ENCODE results near the gene SLC35F4. TPM values are rescaled to one million over a fixed set of nuclear protein-coding genes. Genes with fewer than 3 reads are reported as not detected.

SLC35F4 gene
- total RNA-seq, 1 donor from 2014 or later, result not detected

DNA sequence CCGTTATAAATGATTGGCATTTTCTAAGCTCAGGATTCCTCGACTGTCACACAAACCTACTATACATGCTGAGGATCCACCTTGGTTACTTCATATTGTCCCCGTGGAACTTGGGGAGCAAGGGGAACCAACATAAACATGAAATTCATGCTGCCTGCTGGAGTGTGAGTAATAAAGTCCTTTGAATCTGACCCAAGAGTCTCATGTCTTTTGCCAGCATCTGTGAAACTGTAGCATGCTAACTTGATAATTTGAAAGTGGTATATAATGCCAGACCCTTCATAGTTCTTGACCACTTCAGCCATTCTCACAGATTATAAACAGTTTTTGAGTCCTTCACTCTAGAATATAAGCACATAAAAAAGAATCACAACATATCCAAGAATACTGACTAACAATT lies 17.1 kb downstream of the SLC35F4 start:
- Mint-ChIP-seq H3K36me3 (ENCODE audit: unreplicated experiment) (no peaks in the 10 kb centered on the region), H3K27me3 (ENCODE audit: unreplicated experiment) (no peaks in the 10 kb centered on the region), H3K4me1 (ENCODE audit: unreplicated experiment) (no peaks in the 10 kb centered on the region), H3K9me3 (ENCODE audit: unreplicated experiment) (no peaks in the 10 kb centered on the region), H3K27ac (ENCODE audit: unreplicated experiment) (no peak overlapping the region), H3K4me3 (ENCODE audit: unreplicated experiment) (no peak overlapping the region)
- DNase-seq (ENCODE audit: extremely low spot score, unreplicated experiment), result no peak
- TF ChIP-seq, protein P1, sequence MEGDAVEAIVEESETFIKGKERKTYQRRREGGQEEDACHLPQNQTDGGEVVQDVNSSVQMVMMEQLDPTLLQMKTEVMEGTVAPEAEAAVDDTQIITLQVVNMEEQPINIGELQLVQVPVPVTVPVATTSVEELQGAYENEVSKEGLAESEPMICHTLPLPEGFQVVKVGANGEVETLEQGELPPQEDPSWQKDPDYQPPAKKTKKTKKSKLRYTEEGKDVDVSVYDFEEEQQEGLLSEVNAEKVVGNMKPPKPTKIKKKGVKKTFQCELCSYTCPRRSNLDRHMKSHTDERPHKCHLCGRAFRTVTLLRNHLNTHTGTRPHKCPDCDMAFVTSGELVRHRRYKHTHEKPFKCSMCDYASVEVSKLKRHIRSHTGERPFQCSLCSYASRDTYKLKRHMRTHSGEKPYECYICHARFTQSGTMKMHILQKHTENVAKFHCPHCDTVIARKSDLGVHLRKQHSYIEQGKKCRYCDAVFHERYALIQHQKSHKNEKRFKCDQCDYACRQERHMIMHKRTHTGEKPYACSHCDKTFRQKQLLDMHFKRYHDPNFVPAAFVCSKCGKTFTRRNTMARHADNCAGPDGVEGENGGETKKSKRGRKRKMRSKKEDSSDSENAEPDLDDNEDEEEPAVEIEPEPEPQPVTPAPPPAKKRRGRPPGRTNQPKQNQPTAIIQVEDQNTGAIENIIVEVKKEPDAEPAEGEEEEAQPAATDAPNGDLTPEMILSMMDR (IDR thresholded peaks at IDR 0.05), result no peak

DNA sequence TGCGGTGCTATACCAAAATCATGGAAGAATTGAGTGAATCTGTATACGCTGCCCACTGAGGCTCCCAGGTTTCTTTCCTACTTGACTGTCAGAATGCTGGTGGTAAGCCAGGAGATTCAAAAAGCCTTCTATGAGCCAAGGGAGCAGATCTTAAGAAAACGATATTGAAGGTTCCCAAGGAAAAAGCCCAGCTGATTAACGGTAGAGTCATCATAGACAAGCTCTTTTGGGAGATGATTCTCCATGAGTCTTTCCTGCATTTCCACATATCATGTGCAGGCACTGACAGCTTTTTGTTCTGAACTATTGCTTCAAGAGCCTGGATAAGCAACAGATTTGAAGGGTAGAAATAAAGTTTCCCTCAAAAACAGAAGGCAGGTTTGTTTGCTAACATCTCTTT lies 17.5 kb downstream of the SLC35F4 start:
- H3K4me1 Mint-ChIP-seq (ENCODE audit: unreplicated experiment), result no peaks in the 10 kb centered on the region
- no peak overlapping the region for H3K4me3 Mint-ChIP-seq (ENCODE audit: unreplicated experiment)
- no peak for DNase-seq (ENCODE audit: extremely low spot score, unreplicated experiment)
- H3K9me3 Mint-ChIP-seq (ENCODE audit: unreplicated experiment), result no peaks in the 10 kb centered on the region
- no peaks in the 10 kb centered on the region for H3K36me3 Mint-ChIP-seq (ENCODE audit: unreplicated experiment)
- no peaks in the 10 kb centered on the region for H3K27me3 Mint-ChIP-seq (ENCODE audit: unreplicated experiment)
- TF ChIP-seq, protein P1 (IDR thresholded peaks at IDR 0.05), result no peak
- H3K27ac Mint-ChIP-seq (ENCODE audit: unreplicated experiment), result no peak overlapping the region

DNA sequence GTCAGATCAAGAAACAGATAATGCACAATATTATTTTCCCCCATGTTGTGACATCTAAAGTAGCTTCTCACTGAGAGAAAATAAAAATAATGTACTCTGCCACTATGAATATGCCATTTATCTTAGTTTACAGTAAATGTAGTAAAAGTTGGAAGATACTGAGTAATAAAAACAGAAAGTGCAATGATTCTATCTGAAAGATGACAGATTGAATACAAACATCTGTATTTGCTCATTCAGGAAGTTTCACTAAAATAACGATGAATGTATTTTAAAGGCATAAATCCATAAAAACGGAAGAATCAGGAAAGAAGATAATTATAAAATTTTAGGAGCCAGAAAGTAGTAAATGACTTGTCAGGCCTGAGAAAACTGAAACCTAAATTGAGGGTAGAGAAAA lies 18.2 kb downstream of the SLC35F4 start:
- Mint-ChIP-seq H3K36me3 (ENCODE audit: unreplicated experiment) (no peaks in the 10 kb centered on the region), H3K9me3 (ENCODE audit: unreplicated experiment) (no peaks in the 10 kb centered on the region), H3K27ac (ENCODE audit: unreplicated experiment) (no peak overlapping the region), H3K4me3 (ENCODE audit: unreplicated experiment) (no peak overlapping the region), H3K4me1 (ENCODE audit: unreplicated experiment) (no peaks in the 10 kb centered on the region), H3K27me3 (ENCODE audit: unreplicated experiment) (no peaks in the 10 kb centered on the region)
- DNase-seq (ENCODE audit: extremely low spot score, unreplicated experiment), result no peak
- TF ChIP-seq, protein P1 (IDR thresholded peaks at IDR 0.05), result no peak

DNA sequence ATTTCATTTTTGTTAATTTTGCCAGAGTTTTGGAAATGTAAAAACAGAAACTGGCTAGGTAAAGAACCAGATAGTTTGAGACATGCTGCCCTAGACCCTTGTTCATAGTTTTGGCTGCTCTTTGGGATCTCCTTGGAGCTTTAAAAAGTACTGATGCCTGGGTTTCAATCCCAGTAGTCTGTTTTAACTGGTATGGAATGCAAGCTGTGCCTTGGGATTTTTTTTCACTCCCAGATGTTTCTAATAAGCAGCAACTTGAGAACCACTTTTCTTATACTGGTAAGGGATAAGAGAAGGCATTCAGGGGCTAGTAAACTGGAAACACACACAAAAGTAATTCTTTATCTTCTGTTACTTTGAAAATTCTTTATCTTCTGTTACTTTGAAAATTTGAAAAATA lies 18.8 kb downstream of the SLC35F4 start:
- Mint-ChIP-seq H3K4me1 (ENCODE audit: unreplicated experiment) (no peaks in the 10 kb centered on the region), H3K4me3 (ENCODE audit: unreplicated experiment) (no peak overlapping the region), H3K27me3 (ENCODE audit: unreplicated experiment) (no peaks in the 10 kb centered on the region), H3K27ac (ENCODE audit: unreplicated experiment) (no peak overlapping the region), H3K36me3 (ENCODE audit: unreplicated experiment) (no peaks in the 10 kb centered on the region), H3K9me3 (ENCODE audit: unreplicated experiment) (no peaks in the 10 kb centered on the region)
- no peak for DNase-seq (ENCODE audit: extremely low spot score, unreplicated experiment)
- TF ChIP-seq, protein P1 (IDR thresholded peaks at IDR 0.05), result no peak

DNA sequence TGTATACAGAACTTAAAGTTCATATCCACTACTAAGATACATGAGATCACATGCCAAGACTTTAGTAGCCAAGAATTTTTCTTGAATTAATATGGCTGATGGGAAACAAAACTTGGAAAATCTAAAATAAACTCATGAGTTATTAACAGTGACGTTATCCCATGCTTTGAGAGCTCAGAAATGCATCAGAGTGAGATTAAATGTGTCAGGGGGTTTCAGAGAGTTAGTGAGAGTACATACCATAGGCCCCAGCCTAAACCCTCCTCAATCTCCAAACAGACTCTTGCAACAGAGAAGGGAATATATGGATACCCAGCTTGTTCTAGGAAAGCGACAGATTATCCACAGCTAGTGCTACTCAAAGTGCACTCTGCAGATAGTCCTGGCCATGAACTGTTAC lies 19.3 kb downstream of the SLC35F4 start:
- Mint-ChIP-seq H3K4me1 (ENCODE audit: unreplicated experiment) (no peaks in the 10 kb centered on the region), H3K27ac (ENCODE audit: unreplicated experiment) (no peak overlapping the region)

More for the DNA sequence above, 19.3 kb downstream of the SLC35F4 start:
- no peak for DNase-seq (ENCODE audit: extremely low spot score, unreplicated experiment)
- no peaks in the 10 kb centered on the region for H3K9me3 Mint-ChIP-seq (ENCODE audit: unreplicated experiment)
- no peaks in the 10 kb centered on the region for H3K36me3 Mint-ChIP-seq (ENCODE audit: unreplicated experiment)
- TF ChIP-seq, protein P1 (IDR thresholded peaks at IDR 0.05), result no peak
- no peak overlapping the region for H3K4me3 Mint-ChIP-seq (ENCODE audit: unreplicated experiment)
- H3K27me3 Mint-ChIP-seq (ENCODE audit: unreplicated experiment), result no peaks in the 10 kb centered on the region

Measured in osteocyte (in vitro differentiated cells).